GM12873 (cell line): Measurements from ENCODE around the gene TAF4.

ENCODE experiments used
- CTCF ChIP-seq: IDR thresholded peaks from 2 replicates; pipeline ENCODE4 v1.5.1; 2012; ENCODE audit warnings: low read depth, mild to moderate bottlenecking, moderate library complexity, low read length, control low read depth; ENCODE audit not compliant: insufficient read depth; ENCODE audit errors: missing control alignments

TAF4 gene

GRCh38 chr20:61989741-61990140, 75.9 kb downstream of the TAF4 start:
- TF ChIP-seq CTCF: no peak

- no peak for TF ChIP-seq CTCF
These were observed 77.0 kb downstream of the TAF4 start for GRCh38 chr20:61988665-61989064.

GRCh38 chr20:61986762-61987321, 78.8 kb downstream of the TAF4 start:
- no peak for TF ChIP-seq CTCF

- TF ChIP-seq CTCF: no peak
These were observed 80.6 kb downstream of the TAF4 start for GRCh38 chr20:61985096-61985495.

GRCh38 chr20:61983965-61984364, 81.7 kb downstream of the TAF4 start:
- TF ChIP-seq CTCF: no peak

- TF ChIP-seq CTCF: no peak
These were observed 82.7 kb downstream of the TAF4 start for GRCh38 chr20:61982951-61983315.

GRCh38 chr20:61982191-61982950, 83.3 kb downstream of the TAF4 start:
- TF ChIP-seq CTCF: no peak
